Right ventricle myocardium inferior (tissue), 1 donor: Measurements from ENCODE around the gene THBS4. TPM values are rescaled to one million over a fixed set of nuclear protein-coding genes. Genes with fewer than 3 reads are reported as not detected.

Experiments used
- ATAC-seq: fragments of 200-7000 bp; cut with Tn5 transposase; one replicate; pipeline ENCODE4 v1.9.1; 2020; ENCODE audit warnings: mild to moderate bottlenecking, moderate library complexity
- DNase-seq: peaks from one replicate; pipeline ENCODE4 v3.0.0; 2021; ENCODE audit errors: missing footprints
- intact Hi-C: fragments of 100-400 bp; cut with DNase I; formaldehyde crosslinking; loops from one replicate; pipeline ENCODE4 v1.11.0; 2022
- total RNA-seq: library from RNA; stranded (reverse); fragmentation: NEBNext Ultra II Directional; extraction: Animal tissue kit (Norgen Biotek cat#: 25700); gene quantifications from one replicate; pipeline ENCODE4 v1.2.1, GENCODE V29; 2021
- donor health status: DM: no; HTN: yes; CAD: no; lungs with severe emphysema.

THBS4 gene
- total RNA-seq, 1 donor from 2014 or later = 32.9 TPM

DNA sequence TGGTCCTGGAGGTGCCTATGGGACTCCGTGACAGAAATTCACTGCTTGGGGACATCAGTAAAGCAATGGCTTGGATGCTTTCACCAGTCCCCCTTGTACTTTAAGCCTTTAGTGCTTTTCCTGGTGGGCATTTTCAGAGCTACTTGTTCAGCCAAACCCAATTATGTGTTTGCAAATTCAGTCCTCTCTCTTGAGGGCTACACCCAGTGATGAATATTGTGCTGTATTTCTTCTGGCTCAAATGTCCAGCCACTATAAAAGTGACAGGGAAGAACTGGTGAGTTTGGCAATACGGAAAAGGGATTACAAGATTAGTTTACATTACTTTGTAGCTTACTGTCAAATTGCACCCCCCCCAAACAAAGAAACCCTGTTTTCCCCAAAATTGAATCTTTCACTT lies 4.5 kb downstream of the THBS4 start:
- DNase-seq (no peak), ATAC-seq (no peak)
- intact Hi-C loops = loop anchor here (5.0 kb wide), 1 partner anchor 67 kb away; no protein-coding TSS in a partner anchor

GRCh38 chr5:80041527-80041926 lies 6.4 kb downstream of the THBS4 start:
- DNase-seq (no peak), ATAC-seq (no peak)
- intact Hi-C loops = no loop called here

DNA sequence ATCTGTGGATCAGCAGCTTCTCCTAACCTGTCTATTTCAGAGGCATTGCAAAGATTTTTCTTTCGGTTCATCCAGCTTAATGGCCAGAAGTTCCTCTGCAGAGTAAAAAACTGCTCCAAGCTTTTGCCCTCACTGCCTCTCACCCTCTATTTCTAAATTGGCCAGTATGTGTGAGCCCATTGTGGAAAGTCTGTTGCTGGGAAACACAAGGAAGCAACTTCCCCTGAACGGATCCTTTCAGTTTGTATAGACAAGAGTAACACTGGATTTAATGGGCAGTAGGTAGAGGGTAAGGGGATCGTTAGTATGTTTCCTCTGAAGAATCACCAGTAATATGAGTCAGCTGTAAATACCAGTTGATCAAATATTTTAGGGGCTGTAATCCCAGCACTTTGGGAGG lies 7.2 kb downstream of the THBS4 start:
- DNase-seq (no peak), ATAC-seq (no peak)
- intact Hi-C loops = no loop called here

DNA sequence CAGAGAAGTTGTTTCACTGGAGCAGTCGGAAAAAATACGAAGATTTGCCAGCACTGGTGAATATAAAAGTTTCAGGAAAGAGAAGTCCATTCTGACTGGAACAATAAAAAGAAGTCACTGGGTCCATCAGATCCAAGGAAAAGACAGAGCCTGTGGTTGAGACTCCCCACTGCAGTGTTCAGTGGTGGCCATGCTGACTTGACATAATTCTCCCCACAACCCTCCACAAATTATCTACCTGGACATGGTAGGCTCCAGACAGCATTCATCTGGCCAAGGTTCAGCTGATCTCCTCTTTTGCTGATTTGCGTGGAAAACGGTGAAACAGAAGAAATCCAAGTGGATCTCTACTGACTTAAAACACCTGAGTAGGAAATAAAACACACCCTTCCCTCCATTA lies 8.0 kb downstream of the THBS4 start:
- ATAC-seq = no peak
- intact Hi-C loops = no loop called here
- no peak for DNase-seq

- no peak for ATAC-seq
- intact Hi-C loops = no loop called here
Measured at GRCh38 chr5:80048084-80048780, 13.1 kb downstream of the THBS4 start.

GRCh38 chr5:80052464-80052863 lies 17.3 kb downstream of the THBS4 start:
- ATAC-seq = no peak

More at GRCh38 chr5:80048084-80048780, 13.1 kb downstream of the THBS4 start:
- no peak for DNase-seq

DNA sequence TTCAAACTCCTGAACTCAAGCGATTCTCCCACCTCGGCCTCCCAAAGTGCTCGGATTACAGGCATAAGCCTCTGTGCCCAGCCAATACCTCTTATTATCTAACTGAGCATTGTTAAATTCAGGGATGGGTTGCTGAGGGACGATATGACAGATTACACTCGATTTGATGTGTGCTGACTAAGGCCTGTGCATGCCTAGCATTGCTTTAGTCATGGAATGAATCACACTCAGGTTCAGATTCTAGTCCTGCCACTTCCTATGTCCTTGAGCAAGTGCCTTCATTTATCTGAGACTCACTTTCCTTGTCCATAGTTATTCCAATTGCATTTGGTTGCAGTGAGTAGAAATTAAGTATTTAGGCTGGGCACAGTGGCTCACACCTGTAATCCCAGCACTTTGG lies 19.5 kb downstream of the THBS4 start:
- no peak for ATAC-seq
- intact Hi-C loops = no loop called here
- no peak for DNase-seq

More at GRCh38 chr5:80052464-80052863, 17.3 kb downstream of the THBS4 start:
- DNase-seq = no peak
- intact Hi-C loops = no loop called here

DNA sequence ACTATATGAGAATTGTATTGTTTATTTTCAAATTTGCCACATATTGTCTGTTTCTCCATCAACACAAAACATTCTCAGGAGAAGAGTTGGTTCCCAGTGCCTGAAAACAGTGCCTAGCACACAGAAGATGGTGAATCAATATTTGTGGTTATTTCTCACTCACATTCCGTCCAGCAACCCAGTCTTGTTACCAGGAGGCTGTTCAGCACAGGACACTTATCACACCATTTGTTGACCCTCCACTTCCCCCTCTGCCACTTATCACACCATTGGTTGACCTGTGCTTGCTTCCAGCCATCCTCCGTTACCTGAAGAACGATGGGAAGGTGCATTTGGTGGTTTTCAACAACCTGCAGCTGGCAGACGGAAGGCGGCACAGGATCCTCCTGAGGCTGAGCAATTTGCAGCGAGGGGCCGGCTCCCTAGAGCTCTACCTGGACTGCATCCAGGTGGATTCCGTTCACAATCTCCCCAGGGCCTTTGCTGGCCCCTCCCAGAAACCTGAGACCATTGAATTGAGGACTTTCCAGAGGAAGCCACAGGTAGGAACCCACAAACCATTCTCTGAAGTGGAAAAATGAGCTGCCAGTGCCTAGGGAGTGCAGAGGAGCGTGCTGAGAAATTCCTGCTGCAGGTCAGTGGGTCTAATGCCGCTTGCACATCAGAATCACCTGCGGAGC lies 20.5 kb downstream of the THBS4 start:
- intact Hi-C loops = no loop called here
- ATAC-seq = no peak
- DNase-seq = no peak

- DNase-seq (no peak), ATAC-seq (no peak)
- intact Hi-C loops = no loop called here
Measured at GRCh38 chr5:80057099-80057498, 22.0 kb downstream of the THBS4 start.

GRCh38 chr5:80057921-80058320 lies 22.8 kb downstream of the THBS4 start:
- intact Hi-C loops = no loop called here
- no peak for ATAC-seq
- no peak for DNase-seq

DNA sequence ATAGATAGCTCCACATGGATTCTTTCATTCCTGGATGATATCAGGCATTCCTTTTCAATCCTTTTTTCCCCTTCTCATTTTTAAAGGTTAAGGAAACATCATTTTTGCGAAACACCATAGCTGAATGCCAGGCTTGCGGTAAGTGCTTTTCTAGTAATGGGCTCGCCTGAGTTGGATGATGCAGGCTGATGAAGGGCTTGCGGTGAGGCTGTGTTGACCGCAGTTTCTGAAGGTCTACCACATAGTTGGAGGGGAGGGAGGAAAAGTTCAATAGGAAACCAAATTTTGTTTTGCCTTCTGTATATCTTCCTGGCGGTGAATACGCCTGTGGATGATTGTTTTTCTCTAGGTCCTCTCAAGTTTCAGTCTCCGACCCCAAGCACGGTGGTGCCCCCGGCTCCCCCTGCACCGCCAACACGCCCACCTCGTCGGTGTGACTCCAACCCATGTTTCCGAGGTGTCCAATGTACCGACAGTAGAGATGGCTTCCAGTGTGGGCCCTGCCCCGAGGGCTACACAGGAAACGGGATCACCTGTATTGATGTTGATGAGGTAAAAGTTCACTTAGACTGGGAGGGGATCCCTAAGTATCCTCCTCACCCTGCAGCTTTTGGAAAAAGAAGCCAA lies 24.3 kb downstream of the THBS4 start:
- no peak for DNase-seq
- ATAC-seq = no peak
- intact Hi-C loops = no loop called here

- intact Hi-C loops = no loop called here
- DNase-seq (no peak), ATAC-seq (no peak)
Measured at GRCh38 chr5:80060966-80061365, 25.8 kb downstream of the THBS4 start.

GRCh38 chr5:80061547-80061946 lies 26.4 kb downstream of the THBS4 start:
- ATAC-seq = no peak
- DNase-seq = no peak
- intact Hi-C loops = no loop called here

GRCh38 chr5:80064124-80064523 lies 29.0 kb downstream of the THBS4 start:
- intact Hi-C loops = no loop called here
- ATAC-seq = no peak
- no peak for DNase-seq

DNA sequence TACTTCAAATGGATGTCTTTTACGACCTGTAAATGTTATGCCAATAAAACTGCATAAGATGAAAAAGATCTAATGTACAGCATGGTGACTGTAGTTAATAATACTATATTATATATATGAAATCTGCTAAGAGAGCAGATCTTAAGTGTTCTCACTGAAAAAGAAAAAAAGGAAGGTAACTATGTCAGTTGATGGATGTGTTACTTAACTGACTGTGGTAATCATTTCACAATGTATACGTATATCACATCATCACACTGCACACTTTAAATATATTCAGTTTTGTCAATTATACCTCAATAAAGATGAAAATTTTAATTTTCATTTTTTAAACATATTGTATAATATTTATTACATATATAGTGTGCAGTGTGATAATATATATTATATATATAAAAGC lies 31.9 kb downstream of the THBS4 start:
- DNase-seq (no peak), ATAC-seq (no peak)
- intact Hi-C loops = no loop called here

DNA sequence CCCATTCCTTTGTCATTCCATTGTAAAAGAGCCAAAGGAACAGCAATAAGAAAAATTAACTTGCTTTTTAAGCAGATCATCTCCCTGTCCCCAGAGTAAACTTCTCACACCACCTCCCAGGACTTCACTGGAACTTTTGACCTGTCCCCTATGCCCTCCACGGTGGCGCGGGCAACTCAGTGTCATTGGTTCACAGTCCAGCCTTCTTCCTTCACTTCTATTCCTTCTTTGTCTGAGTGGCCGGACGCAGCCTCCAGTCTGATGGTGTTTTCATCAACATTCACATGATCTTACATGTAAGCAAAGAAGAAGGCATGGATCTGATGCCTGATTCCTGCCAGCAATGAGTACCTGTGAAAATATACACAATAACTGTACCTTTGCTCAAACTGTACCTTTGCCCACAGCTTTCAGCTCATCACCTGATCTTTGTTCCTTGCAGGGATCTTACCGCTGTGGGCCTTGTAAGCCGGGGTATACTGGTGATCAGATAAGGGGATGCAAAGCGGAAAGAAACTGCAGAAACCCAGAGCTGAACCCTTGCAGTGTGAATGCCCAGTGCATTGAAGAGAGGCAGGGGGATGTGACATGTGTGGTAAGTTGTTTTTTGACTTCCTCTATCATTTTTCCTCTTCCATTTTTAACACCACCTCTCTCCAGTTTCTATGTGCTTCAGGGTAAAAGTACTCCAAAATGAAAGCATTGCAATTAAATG lies 32.5 kb downstream of the THBS4 start:
- DNase-seq = no peak
- no peak for ATAC-seq
- intact Hi-C loops = no loop called here

DNA sequence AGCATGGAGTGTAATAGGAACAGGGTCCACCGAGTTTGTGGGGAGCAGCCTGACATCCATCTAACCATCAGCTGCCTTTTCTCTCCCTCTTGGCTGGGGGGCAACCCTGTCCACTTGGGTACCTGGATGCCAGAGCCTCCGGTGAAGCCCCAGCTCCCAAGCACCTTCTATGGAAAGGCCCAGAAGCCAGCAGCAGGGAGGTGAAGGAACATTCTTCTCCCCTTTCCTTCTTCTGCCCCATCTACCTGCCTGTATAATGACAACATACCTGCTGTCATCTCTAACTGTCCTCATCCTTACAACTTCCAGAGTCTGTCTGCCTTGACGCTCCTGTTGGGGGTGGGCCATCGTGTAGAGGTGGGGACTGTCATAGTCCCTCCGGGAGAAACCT lies 33.1 kb downstream of the THBS4 start:
- DNase-seq (no peak), ATAC-seq (no peak)
- intact Hi-C loops = no loop called here

GRCh38 chr5:80068775-80069174 lies 33.6 kb downstream of the THBS4 start:
- intact Hi-C loops = no loop called here
- DNase-seq (no peak), ATAC-seq (no peak)

- intact Hi-C loops = no loop called here
- ATAC-seq (peak; percentile 13), DNase-seq (no peak)
Measured at GRCh38 chr5:80069251-80069800, 34.2 kb downstream of the THBS4 start.
